Sciatic nerve (tissue), 2 donors: ENCODE data around the gene PLXDC2. TPM values are rescaled to one million over a fixed set of nuclear protein-coding genes. Genes with fewer than 3 reads are reported as not detected.
A peak's percentile ranks its signal among the peaks of the same experiment; 100 is the strongest.
"Not testable (repeated sequence)": the region's sequence is repeated elsewhere in the genome, so short reads cannot be mapped to it uniquely, and the experiment has no call there.

Experiments
- ATAC-seq: fragments of 200-7000 bp; cut with Tn5 transposase; one replicate; pipeline ENCODE4 v1.9.1; 2020; ENCODE audit warnings: mild to moderate bottlenecking, moderate library complexity
- DNase-seq: peaks from one replicate; pipeline ENCODE4 v3.0.0-alpha.2; 2020; ENCODE audit warnings: low spot score
- intact Hi-C: fragments of 100-400 bp; cut with DNase I; formaldehyde crosslinking; loops from one replicate; pipeline ENCODE4 v1.14.2; 2022
- total RNA-seq: library from RNA; stranded (reverse); fragmentation: NEBNext Ultra II Directional; extraction: Animal tissue kit (Norgen Biotek cat#: 25700); gene quantifications from one replicate; pipeline ENCODE4 v1.2.1, GENCODE V29; 2021
- donor health status: DM: no; HTN: no; CAD: no.
- donor health status: DM: no; HTN: no; CAD: no.

The PLXDC2 gene
- total RNA-seq, 1 donor from 2014 or later: 118 TPM

GRCh38 chr10:19998482-19998881, 182.2 kb downstream of the PLXDC2 start:
- intact Hi-C loops: no loop called here
- ATAC-seq: no peak

GRCh38 chr10:19999431-19999830, 183.2 kb downstream of the PLXDC2 start:
- ATAC-seq (no peak), DNase-seq (no peak)
- intact Hi-C loops: no loop called here

More at GRCh38 chr10:19998482-19998881, 182.2 kb downstream of the PLXDC2 start:
- no peak for DNase-seq

GRCh38 chr10:20002026-20002425, 185.8 kb downstream of the PLXDC2 start:
- DNase-seq, intact Hi-C loops, ATAC-seq: not testable (repeated sequence)

GRCh38 chr10:20002657-20003056, 186.4 kb downstream of the PLXDC2 start:
- ATAC-seq (no peak), DNase-seq (no peak)
- intact Hi-C loops: no loop called here

- ATAC-seq: peak; percentile 60
- intact Hi-C loops: no loop called here
- DNase-seq: no peak
Observed at GRCh38 chr10:20004087-20004523, 187.9 kb downstream of the PLXDC2 start.

GRCh38 chr10:20005638-20006037, 189.4 kb downstream of the PLXDC2 start:
- DNase-seq (no peak), ATAC-seq (no peak)
- intact Hi-C loops: no loop called here

- ATAC-seq: no peak
- DNase-seq: no peak
- intact Hi-C loops: no loop called here
Observed at GRCh38 chr10:20006169-20006870, 190.1 kb downstream of the PLXDC2 start.

GRCh38 chr10:20007426-20007825, 191.2 kb downstream of the PLXDC2 start:
- DNase-seq (no peak), ATAC-seq (no peak)
- intact Hi-C loops: no loop called here

- no peak for ATAC-seq
- no peak for DNase-seq
- intact Hi-C loops: no loop called here
Observed at GRCh38 chr10:20013991-20014750, 197.9 kb downstream of the PLXDC2 start.

- ATAC-seq: no peak
- intact Hi-C loops: no loop called here
- DNase-seq: no peak
Observed at GRCh38 chr10:20017961-20018360, 201.7 kb downstream of the PLXDC2 start.

GRCh38 chr10:20020677-20021076, 204.4 kb downstream of the PLXDC2 start:
- ATAC-seq: no peak
- intact Hi-C loops: loop anchor here (5.0 kb wide), 1 partner anchor 1013 kb away; no protein-coding TSS in a partner anchor
- no peak for DNase-seq

GRCh38 chr10:20029523-20029922, 213.3 kb downstream of the PLXDC2 start:
- ATAC-seq: no peak
- intact Hi-C loops: no loop called here
- DNase-seq: no peak

- DNase-seq (no peak), ATAC-seq (no peak)
- intact Hi-C loops: no loop called here
Observed at GRCh38 chr10:20033476-20033875, 217.2 kb downstream of the PLXDC2 start.

- DNase-seq (no peak), ATAC-seq (no peak)
- intact Hi-C loops: no loop called here
Observed at GRCh38 chr10:20034732-20035131, 218.5 kb downstream of the PLXDC2 start.

- intact Hi-C loops: no loop called here
- ATAC-seq: no peak
Observed at GRCh38 chr10:20040012-20040411, 223.8 kb downstream of the PLXDC2 start.

GRCh38 chr10:20041931-20042330, 225.7 kb downstream of the PLXDC2 start:
- no peak for ATAC-seq

More at GRCh38 chr10:20040012-20040411, 223.8 kb downstream of the PLXDC2 start:
- no peak for DNase-seq

GRCh38 chr10:20045100-20045499, 228.9 kb downstream of the PLXDC2 start:
- DNase-seq, ATAC-seq, intact Hi-C loops: not testable (repeated sequence)

More at GRCh38 chr10:20041931-20042330, 225.7 kb downstream of the PLXDC2 start:
- intact Hi-C loops: no loop called here
- DNase-seq: no peak

GRCh38 chr10:20048161-20048560, 231.9 kb downstream of the PLXDC2 start:
- intact Hi-C loops: no loop called here
- DNase-seq: no peak
- no peak for ATAC-seq

GRCh38 chr10:20058135-20058534, 241.9 kb downstream of the PLXDC2 start:
- intact Hi-C loops: no loop called here
- no peak for DNase-seq
- ATAC-seq: no peak
